Measurements from ENCODE around the gene PDE10A. TPM values are rescaled to one million over a fixed set of nuclear protein-coding genes. Genes with fewer than 3 reads are reported as not detected.

Gene PDE10A
- total and polyA plus RNA-seq, 2 of the 8 experiments (the other 6 are each of a cell fraction or from before 2014, with no cell fraction given): 1.1 to 2.4 TPM

GRCh38 chr6:165404697-165405096 lies 258.3 kb downstream of the PDE10A start (continued):
- no peak for TF ChIP-seq KDM4A (IDR thresholded peaks at IDR 0.05; ENCODE audit: low read depth, low read length, severe bottlenecking)
- TF ChIP-seq SUZ12 (IDR thresholded peaks at IDR 0.05; ENCODE audit: low read length): no peak
